T-helper 17 cell (primary cell): ENCODE data around the gene POU2AF2. TPM values are rescaled to one million over a fixed set of nuclear protein-coding genes. Genes with fewer than 3 reads are reported as not detected.
A peak's percentile ranks its signal among the peaks of the same experiment; 100 is the strongest.
"Not testable (repeated sequence)": the region's sequence is repeated elsewhere in the genome, so short reads cannot be mapped to it uniquely, and the experiment has no call there.

Experiments used
- ATAC-seq: fragments of 150-1000 bp; cut with Tn5 transposase; 2 replicates; pipeline ENCODE4 v1.10.0; 2021; ENCODE audit warnings: mild to moderate bottlenecking, moderate library complexity
- DNase-seq, 3 donors: peaks; one replicate each; pipeline versions ENCODE4 v3.0.0 to v3.0.0-alpha.2; 2020 to 2021
- H3K9me3 ChIP-seq: one replicate; pipeline ENCODE4 v1.7.0; 2013; ENCODE audit warnings: low read length, mild to moderate bottlenecking; ENCODE audit not compliant: control insufficient read depth, poor library complexity, severe bottlenecking
- H3K27ac Mint-ChIP-seq: one replicate; pipeline ENCODE4 v1.8.0; 2022; ENCODE audit warnings: mild to moderate bottlenecking, moderate library complexity, mixed read lengths
- H3K27me3 Mint-ChIP-seq: one replicate; pipeline ENCODE4 v1.8.0; 2022; ENCODE audit warnings: mixed read lengths
- H3K36me3 Mint-ChIP-seq: one replicate; pipeline ENCODE4 v1.8.0; 2022; ENCODE audit warnings: low read depth, mixed read lengths
- H3K4me1 Mint-ChIP-seq: one replicate; pipeline ENCODE4 v1.8.0; 2022; ENCODE audit warnings: mild to moderate bottlenecking, mixed read lengths
- H3K4me3 Mint-ChIP-seq: one replicate; pipeline ENCODE4 v1.8.0; 2022; ENCODE audit warnings: mild to moderate bottlenecking, moderate library complexity, mixed read lengths
- total RNA-seq, 4 donors: library from RNA in 2 of 4; stranded (reverse) in 2 of 4; gene quantifications; one replicate each; pipeline ENCODE4 v1.2.3 and lab custom pipeline; 2022 to 2026

POU2AF2 gene
- total RNA-seq, 2 donors from 2014 or later, result not detected

DNA sequence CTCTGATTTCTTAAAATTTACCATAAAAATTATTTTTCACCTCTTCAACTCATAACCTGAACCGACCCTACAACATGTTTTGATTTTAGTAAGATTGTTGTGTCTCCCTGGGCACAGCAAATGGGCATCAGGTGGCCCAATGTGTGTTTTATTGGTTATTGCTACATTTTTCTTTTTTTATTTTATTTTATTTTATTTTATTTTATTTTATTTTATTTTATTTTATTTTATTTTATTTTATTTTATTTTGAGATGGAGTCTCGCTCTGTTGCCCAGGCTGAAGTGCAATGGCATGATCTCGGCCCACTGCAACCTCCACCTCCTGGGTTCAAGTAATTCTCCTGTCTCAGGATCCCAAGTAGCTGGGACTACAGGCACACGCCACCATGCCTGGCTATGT lies 22.8 kb downstream of the POU2AF2 start:
- ATAC-seq, H3K4me1 Mint-ChIP-seq, H3K4me3 Mint-ChIP-seq, H3K27ac Mint-ChIP-seq, DNase-seq, H3K9me3 ChIP-seq, H3K36me3 Mint-ChIP-seq: not testable (repeated sequence)
- peaks cover 32% of the 10 kb centered on the region for H3K27me3 Mint-ChIP-seq

DNA sequence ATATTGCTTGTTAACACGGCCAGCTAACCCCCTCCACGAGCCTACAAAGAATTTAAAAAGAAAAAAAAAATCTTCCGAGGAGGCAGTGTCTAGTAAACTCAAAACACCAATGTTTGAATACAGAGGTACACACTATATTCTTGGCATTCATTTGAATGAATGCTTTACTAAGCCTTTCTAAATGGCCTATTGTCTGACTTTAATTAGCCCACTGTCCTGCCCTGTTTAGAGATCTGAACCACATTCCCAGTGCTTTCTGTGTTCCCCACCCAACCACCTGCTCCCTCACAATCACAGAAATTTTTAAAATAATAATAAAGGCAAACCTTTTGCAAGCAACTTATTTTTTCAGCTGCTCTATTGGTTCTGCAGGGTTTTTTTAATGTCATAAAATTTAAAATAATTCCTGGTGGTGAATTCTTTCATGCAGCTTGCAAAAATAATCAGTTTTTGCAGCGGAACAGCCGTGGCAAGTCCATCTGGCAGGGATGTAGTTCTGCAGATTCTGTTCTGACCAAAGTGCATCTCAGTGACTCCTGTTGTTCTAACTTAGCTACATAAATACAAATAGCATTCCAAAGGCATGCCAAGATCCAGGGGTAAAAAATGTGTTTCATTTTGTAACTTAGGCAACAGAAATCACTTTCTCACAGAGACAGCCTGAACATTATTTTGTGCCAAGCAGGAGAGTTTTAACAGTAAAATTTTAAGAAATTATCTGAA lies 23.8 kb downstream of the POU2AF2 start:
- H3K27me3 Mint-ChIP-seq, result peaks cover 28% of the 10 kb centered on the region
- peaks cover 3% of the 10 kb centered on the region for H3K36me3 Mint-ChIP-seq
- H3K4me3 Mint-ChIP-seq, result no peak overlapping the region
- H3K4me1 Mint-ChIP-seq, result peaks cover 5% of the 10 kb centered on the region
- no peak for ATAC-seq
- no peak overlapping the region for H3K27ac Mint-ChIP-seq
- H3K9me3 ChIP-seq, result no peaks in the 10 kb centered on the region
- no peak for DNase-seq

- H3K4me3 Mint-ChIP-seq, result no peak overlapping the region
- DNase-seq (no peak), ATAC-seq (no peak)
- peaks cover 5% of the 10 kb centered on the region for H3K4me1 Mint-ChIP-seq
- H3K27ac Mint-ChIP-seq, result no peak overlapping the region
- peaks cover 3% of the 10 kb centered on the region for H3K36me3 Mint-ChIP-seq
- H3K27me3 Mint-ChIP-seq, result peaks cover 36% of the 10 kb centered on the region
- no peaks in the 10 kb centered on the region for H3K9me3 ChIP-seq
These were observed 26.9 kb downstream of the POU2AF2 start for GRCh38 chr11:111272420-111272819.

DNA sequence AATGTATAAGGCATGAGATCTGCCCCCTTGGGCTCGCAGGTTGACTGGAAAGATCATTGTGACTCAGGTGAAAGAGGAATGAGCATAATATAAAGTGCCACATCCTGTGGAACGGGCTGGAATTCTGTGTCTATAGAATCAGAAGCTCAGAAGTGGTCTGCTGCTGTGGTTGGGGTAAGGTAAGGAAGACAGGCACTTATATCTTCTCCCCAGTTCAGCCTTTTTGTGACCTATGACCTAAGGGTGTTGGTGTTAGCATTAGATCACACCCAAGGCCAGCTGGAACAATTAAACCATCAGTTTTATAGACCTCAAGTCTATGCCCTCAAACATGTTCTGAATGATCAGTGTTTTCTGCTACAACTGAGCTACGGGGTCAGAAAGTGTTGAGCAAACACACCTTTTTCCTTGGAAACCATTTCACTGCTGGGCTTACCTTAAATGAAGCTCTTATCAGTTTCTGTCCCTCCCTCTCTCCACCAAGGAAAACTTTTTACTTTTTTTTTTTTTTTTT lies 37.1 kb downstream of the POU2AF2 start:
- H3K36me3 Mint-ChIP-seq, result no peaks in the 10 kb centered on the region
- no peak for ATAC-seq
- no peak for DNase-seq
- no peak overlapping the region for H3K27ac Mint-ChIP-seq
- no peaks in the 10 kb centered on the region for H3K9me3 ChIP-seq
- H3K4me1 Mint-ChIP-seq, result peaks cover 2% of the 10 kb centered on the region
- H3K27me3 Mint-ChIP-seq, result peaks cover 4% of the 10 kb centered on the region
- H3K4me3 Mint-ChIP-seq, result no peak overlapping the region

GRCh38 chr11:111283945-111284481 lies 38.5 kb downstream of the POU2AF2 start:
- no peak for ATAC-seq
- no peak overlapping the region for H3K4me3 Mint-ChIP-seq
- H3K27ac Mint-ChIP-seq, result peak overlapping the region; percentile 19
- peaks cover 2% of the 10 kb centered on the region for H3K4me1 Mint-ChIP-seq
- no peaks in the 10 kb centered on the region for H3K9me3 ChIP-seq
- peaks cover 7% of the 10 kb centered on the region for H3K27me3 Mint-ChIP-seq
- DNase-seq, result no peak
- no peaks in the 10 kb centered on the region for H3K36me3 Mint-ChIP-seq

DNA sequence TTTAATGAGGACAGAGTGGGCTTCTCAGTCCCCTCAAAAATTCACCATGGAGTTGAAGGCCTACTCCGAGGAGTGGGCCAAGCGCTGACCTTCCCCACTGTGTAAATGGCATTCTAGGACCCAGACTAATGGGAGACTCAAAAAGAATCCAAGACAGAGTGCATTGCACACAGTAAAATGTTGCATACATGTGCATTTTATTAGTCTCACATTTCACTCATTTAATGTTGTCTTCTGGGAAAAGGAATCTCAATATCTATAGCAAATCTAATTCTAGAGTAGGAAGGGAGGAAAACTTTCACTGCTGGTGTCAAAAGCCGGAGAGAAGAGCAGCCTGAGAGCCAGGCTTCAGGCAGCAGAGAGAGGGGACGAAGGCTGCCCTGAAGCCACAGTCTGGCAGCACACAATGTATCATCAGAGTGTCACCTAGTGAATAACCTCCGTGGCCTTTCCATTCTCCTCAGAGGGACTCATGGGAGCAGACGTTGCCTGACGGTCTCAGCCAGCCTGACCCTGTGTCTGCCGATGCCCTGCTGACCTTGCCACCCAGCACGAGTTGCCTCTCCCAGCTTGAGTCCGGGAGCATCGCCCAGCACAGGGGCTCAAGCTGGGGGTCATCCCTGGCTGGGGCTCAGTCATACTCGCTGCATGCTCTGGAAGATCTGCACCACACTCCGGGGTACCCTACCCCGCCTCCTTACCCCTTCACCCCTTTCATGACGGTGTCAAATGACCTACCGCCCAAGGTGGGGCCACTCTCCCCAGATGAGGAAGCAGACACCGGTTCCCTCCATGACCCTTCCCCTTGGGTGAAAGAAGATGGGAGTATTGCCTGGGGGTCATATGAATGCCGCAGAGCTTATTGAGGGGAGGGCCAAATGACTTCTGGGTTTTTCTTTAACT lies 39.9 kb downstream of the POU2AF2 start:
- H3K4me1 Mint-ChIP-seq, result no peaks in the 10 kb centered on the region

DNA sequence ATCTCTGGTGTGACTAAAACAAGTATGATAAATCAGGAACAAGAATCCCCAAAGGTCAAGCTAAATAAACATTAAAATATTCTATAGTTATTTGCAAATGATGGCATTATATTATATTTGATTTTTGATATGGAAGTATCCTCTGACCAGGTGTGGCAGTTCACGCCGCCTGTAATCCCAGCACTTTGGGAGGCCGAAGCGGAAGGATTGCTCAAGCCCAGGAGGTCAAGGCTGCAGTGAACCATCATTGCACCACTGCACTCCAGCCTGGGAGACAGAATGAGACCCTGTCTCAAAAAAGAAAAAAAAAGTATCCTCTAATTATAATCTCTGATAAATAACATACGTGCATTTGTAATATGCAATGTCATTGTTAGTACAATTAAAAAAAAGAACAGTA lies 46.2 kb downstream of the POU2AF2 start:
- peaks cover 3% of the 10 kb centered on the region for H3K4me1 Mint-ChIP-seq
- ATAC-seq, result no peak
- H3K4me3 Mint-ChIP-seq, result no peak overlapping the region
- H3K27ac Mint-ChIP-seq, result no peak overlapping the region
- no peaks in the 10 kb centered on the region for H3K9me3 ChIP-seq
- DNase-seq, result no peak
- peaks cover 2% of the 10 kb centered on the region for H3K36me3 Mint-ChIP-seq
- H3K27me3 Mint-ChIP-seq, result peaks cover 28% of the 10 kb centered on the region

More for the DNA sequence above, 39.9 kb downstream of the POU2AF2 start:
- Mint-ChIP-seq H3K27me3 (peaks cover 11% of the 10 kb centered on the region), H3K27ac (no peak overlapping the region), H3K36me3 (no peaks in the 10 kb centered on the region), H3K4me3 (no peak overlapping the region)
- no peaks in the 10 kb centered on the region for H3K9me3 ChIP-seq
- no peak for DNase-seq
- no peak for ATAC-seq

DNA sequence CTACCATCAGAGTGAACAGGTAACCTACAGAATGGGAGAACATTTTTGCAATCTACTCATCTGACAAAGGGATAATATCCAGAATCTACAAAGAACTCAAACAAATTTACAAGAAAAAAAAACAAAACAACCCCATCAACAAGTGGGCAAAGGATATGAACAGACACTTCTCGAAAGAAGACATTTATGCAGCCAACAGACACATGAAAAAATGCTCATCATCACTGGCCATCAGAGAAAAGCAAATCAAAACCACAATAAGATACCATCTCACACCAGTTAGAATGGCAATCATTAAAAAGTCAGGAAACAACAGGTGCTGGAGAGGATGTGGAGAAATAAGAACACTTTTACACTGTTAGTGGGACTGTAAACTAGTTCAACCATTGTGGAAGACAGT lies 46.9 kb downstream of the POU2AF2 start:
- peaks cover 32% of the 10 kb centered on the region for H3K27me3 Mint-ChIP-seq
- not testable (repeated sequence) for H3K27ac Mint-ChIP-seq, H3K4me1 Mint-ChIP-seq, H3K4me3 Mint-ChIP-seq, DNase-seq, ATAC-seq, H3K36me3 Mint-ChIP-seq, H3K9me3 ChIP-seq

GRCh38 chr11:111296196-111296595 lies 50.7 kb downstream of the POU2AF2 start:
- no peak overlapping the region for H3K4me3 Mint-ChIP-seq
- no peak for DNase-seq
- peaks cover 3% of the 10 kb centered on the region for H3K4me1 Mint-ChIP-seq
- H3K36me3 Mint-ChIP-seq, result peaks cover 2% of the 10 kb centered on the region
- H3K27ac Mint-ChIP-seq, result no peak overlapping the region
- H3K9me3 ChIP-seq, result no peaks in the 10 kb centered on the region
- ATAC-seq, result no peak
- H3K27me3 Mint-ChIP-seq, result peaks cover 37% of the 10 kb centered on the region

DNA sequence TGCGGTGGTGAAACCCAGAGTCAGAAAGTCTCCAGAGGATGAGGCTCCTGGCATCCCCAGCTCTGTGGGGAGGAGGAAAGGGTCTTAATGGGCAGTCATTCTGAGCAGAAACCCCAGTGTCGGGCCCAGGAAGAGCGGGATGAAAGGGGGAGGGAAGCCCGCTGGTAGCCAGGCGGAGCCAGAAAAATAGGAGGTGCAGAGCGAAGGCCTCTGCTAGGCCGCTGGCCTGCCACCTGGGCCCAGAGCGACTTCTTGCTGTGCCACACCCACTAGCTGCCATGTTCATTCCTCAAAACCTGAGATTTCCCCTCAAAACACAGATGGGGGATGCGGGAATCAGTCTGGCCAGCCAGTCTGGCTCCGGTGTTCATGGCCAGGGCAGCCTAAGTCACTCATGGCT lies 52.2 kb downstream of the POU2AF2 start:
- H3K4me3 Mint-ChIP-seq, result peak overlapping the region; percentile 58
- DNase-seq (no peak), ATAC-seq (no peak)
- H3K4me1 Mint-ChIP-seq, result peaks cover 3% of the 10 kb centered on the region
- no peaks in the 10 kb centered on the region for H3K9me3 ChIP-seq
- peaks cover 2% of the 10 kb centered on the region for H3K36me3 Mint-ChIP-seq
- H3K27ac Mint-ChIP-seq, result no peak overlapping the region
- peaks cover 43% of the 10 kb centered on the region for H3K27me3 Mint-ChIP-seq

DNA sequence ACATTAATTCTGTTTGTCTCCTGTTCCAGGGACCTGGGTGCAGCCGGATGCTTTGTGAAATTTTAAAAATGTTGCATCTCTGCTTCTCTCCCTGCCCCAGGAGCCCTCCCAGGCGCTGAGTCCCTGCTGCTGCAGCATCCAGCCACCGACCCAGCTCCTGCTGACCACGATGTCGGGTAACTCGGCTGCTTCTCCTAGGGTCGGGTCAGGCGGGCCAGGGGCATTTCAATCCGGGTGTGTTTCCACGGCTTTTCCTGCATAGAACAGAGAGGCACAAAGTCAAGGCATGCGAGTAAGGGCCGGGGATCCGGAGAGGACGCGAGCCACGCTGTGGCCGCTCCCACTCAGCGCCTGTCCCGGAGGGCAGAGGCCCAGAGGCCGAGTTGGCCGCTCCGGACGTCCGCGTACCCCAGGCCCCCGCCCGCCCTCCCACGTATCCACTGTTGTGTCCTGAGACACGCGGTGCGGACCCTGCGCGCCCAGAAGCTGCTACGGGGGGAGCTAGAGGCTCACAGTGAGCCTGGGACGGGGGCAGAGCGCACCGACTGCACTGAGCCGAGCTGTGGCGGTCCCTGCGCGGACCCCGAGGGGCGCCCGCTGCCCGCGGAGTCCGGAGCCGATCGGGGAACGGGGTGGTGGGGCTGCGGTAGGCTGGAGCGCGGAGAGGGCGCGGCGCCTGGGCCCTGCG lies 53.0 kb downstream of the POU2AF2 start, which contains the start of gene POU2AF3:
Gene POU2AF3 (plus strand): TSS at position 134 of the 688 bp plus-strand sequence. CDS start 36 bp downstream, at position 170.
- Mint-ChIP-seq H3K27me3 (peaks cover 50% of the 10 kb centered on the region), H3K36me3 (peaks cover 2% of the 10 kb centered on the region), H3K27ac (no peak within 1 kb of the TSS), H3K4me3 (peak within 1 kb of the TSS; percentile 65), H3K4me1 (peaks cover 3% of the 10 kb centered on the region)
- H3K9me3 ChIP-seq, result no peaks in the 10 kb centered on the region
- no peak for ATAC-seq
- no peak for DNase-seq

DNA sequence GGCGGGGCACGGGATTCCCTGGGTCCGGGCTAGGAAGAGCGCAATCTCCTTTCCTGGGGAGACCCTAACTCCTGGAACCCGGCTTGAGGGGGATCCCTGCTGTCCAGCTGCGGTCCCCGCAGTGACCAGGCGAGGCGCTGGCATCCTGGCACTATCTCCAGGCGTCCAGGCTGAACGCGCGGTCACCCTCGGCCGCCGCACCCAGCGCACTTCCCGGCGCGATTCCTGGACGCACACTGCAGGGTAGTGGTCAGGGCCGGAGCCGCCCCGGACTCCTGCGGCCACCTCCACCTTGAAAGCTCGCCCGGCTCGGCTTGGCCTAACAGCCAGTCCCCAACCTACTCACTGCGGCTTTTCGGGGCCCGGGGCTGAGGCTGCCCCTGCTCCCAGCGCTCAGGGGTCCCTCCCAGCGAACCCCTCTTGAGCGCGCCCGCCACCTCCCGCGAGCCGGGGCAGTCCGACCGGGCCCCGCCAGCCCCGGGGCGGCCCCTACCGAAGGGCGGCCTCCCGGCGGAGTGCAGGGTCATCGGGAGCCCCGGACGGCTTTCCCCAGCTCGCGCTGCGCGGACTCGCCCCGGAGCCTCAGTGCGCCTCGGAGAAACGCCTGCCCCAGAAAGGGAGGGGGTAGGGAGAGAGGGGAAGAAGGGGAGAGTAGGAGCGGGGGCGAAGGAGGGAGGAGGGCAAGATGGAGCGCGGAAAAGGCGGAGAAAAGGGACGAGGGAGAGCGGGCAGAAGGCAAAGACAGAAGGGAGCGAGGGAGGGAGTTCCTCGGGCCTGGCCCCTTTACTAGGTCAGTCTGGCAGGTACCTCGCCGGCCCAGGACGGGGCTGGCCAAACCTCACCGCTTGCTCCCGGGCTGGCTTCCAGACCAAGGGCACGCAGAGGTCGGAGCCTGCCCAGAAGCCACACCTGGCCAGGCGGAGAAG lies 53.8 kb downstream of the POU2AF2 start:
- ATAC-seq (no peak), DNase-seq (no peak)
- Mint-ChIP-seq H3K4me3 (peak overlapping the region; percentile 25), H3K27me3 (peaks cover 43% of the 10 kb centered on the region), H3K27ac (no peak overlapping the region), H3K36me3 (peaks cover 2% of the 10 kb centered on the region), H3K4me1 (peaks cover 3% of the 10 kb centered on the region)
- no peaks in the 10 kb centered on the region for H3K9me3 ChIP-seq
